B cell (primary cell): ENCODE data around the gene COL4A3. TPM values are rescaled to one million over a fixed set of nuclear protein-coding genes. Genes with fewer than 3 reads are reported as not detected.

Experiments used
- ATAC-seq: fragments of 200-7000 bp; cut with Tn5 transposase; one replicate; pipeline ENCODE4 v1.10.0; 2021; ENCODE audit warnings: low read depth, mild to moderate bottlenecking, moderate number of reproducible peaks, moderate library complexity
- CTCF ChIA-PET: fragments of 350-600 bp; sonication (Branson Sonifier 250); formaldehyde crosslinking; loops from one replicate; lab custom pipeline; 2021; ENCODE audit warnings: antibody characterized with exemption, inconsistent platforms; lab: Charles Lee
- POLR2A ChIA-PET: fragments of 350-600 bp; sonication (Branson Sonifier 250); formaldehyde crosslinking; loops from one replicate; lab custom pipeline; 2021; ENCODE audit warnings: antibody characterized with exemption; lab: Charles Lee
- DNase-seq: peaks from one replicate; pipeline ENCODE4 v3.0.0; 2013
- H2AFZ ChIP-seq: 2 replicates; pipeline ENCODE4 v1.6.1; 2012; ENCODE audit warnings: mild to moderate bottlenecking, low read depth, low read length; ENCODE audit not compliant: insufficient read depth, poor library complexity, severe bottlenecking
- H3K27ac ChIP-seq, 2 donors: 1 replicate in 1 of 2; 2 replicates in 1 of 2; pipeline ENCODE4 v1.5.1; 2012 to 2013; ENCODE audit warnings: low read length in 2 of 2, mild to moderate bottlenecking in 2 of 2, moderate library complexity in 1 of 2
- H3K27me3 ChIP-seq, 4 experiments: fragments of 200-600 bp in 1 of 4; sonication (generic) in 1 of 4; replicated peaks in 1 of 4; 1 replicate in 2 of 4; 2 replicates in 2 of 4; pipeline versions ENCODE4 v1.6.1 to v1.7.0; 2013 to 2016; ENCODE audit warnings: low read length in 3 of 4, mild to moderate bottlenecking in 2 of 4, mixed read lengths in 1 of 4, moderate library complexity in 1 of 4; ENCODE audit not compliant: insufficient read depth in 4 of 4, control insufficient read depth in 3 of 4; ENCODE audit errors: control extremely low read depth in 1 of 4
- H3K36me3 ChIP-seq, 2 experiments: replicated peaks in 1 of 2; 1 replicate in 1 of 2; 2 replicates in 1 of 2; pipeline versions ENCODE4 v1.6.1 to v1.7.1; 2013; ENCODE audit warnings: low read length in 1 of 2; ENCODE audit not compliant: insufficient read depth in 2 of 2, control insufficient read depth in 1 of 2; ENCODE audit errors: control extremely low read depth in 1 of 2, extremely low read depth in 1 of 2
- H3K4me1 ChIP-seq, 2 donors: fragments of 200-600 bp in 1 of 2; sonication (generic) in 1 of 2; 1 replicate in 1 of 2; 2 replicates in 1 of 2; pipeline versions ENCODE4 v1.5.1 to v1.6.1; 2013 to 2017; ENCODE audit warnings: low read length in 2 of 2; ENCODE audit not compliant: control insufficient read depth in 2 of 2, insufficient read depth in 2 of 2
- H3K4me2 ChIP-seq: replicated peaks from 2 replicates; pipeline ENCODE3; 2012; ENCODE audit warnings: mild to moderate bottlenecking, low read depth, low read length; ENCODE audit not compliant: poor library complexity, severe bottlenecking
- H3K4me3 ChIP-seq, 5 experiments: fragments of 200-600 bp in 1 of 5; sonication (generic) in 1 of 5; 1 replicate in 3 of 5; 2 replicates in 2 of 5; pipeline versions ENCODE4 v1.5.1 to v1.7.0; 2011 to 2016; ENCODE audit warnings: low read length in 4 of 5, mild to moderate bottlenecking in 4 of 5, low read depth in 2 of 5, control low read depth in 1 of 5, moderate library complexity in 1 of 5; ENCODE audit not compliant: insufficient read depth in 1 of 5; ENCODE audit errors: control extremely low read depth in 1 of 5, extremely low read depth in 1 of 5
- H3K79me2 ChIP-seq: fragments of 200-600 bp; sonication (generic); one replicate; pipeline ENCODE4 v1.6.0; 2016; ENCODE audit warnings: low read length; ENCODE audit not compliant: control insufficient read depth, insufficient read depth
- H3K9ac ChIP-seq: fragments of 200-600 bp; sonication (generic); 2 replicates; pipeline ENCODE4 v1.6.1; 2017; ENCODE audit warnings: mild to moderate bottlenecking, low read length, moderate library complexity
- H3K9me3 ChIP-seq, 3 donors: one replicate each; pipeline versions ENCODE4 v1.6.1 to v1.7.1; 2013; ENCODE audit warnings: low read length in 2 of 3; ENCODE audit not compliant: control insufficient read depth in 2 of 3, insufficient read depth in 1 of 3; ENCODE audit errors: control extremely low read depth in 1 of 3
- H4K20me1 ChIP-seq: 2 replicates; pipeline ENCODE4 v1.6.0; 2012; ENCODE audit warnings: mild to moderate bottlenecking, low read length; ENCODE audit not compliant: insufficient read depth, control insufficient read depth, poor library complexity, severe bottlenecking
- H3K27ac Mint-ChIP-seq: one replicate; pipeline ENCODE4 v1.8.0; 2021; ENCODE audit warnings: mixed read lengths
- H3K27me3 Mint-ChIP-seq: one replicate; pipeline ENCODE4 v1.8.0; 2021; ENCODE audit warnings: mixed read lengths
- H3K4me1 Mint-ChIP-seq: one replicate; pipeline ENCODE4 v1.8.0; 2021; ENCODE audit warnings: mixed read lengths
- H3K4me3 Mint-ChIP-seq: one replicate; pipeline ENCODE4 v1.8.0; 2021; ENCODE audit warnings: mixed read lengths
- H3K9me3 Mint-ChIP-seq: one replicate; pipeline ENCODE4 v1.8.0; 2022; ENCODE audit warnings: mixed read lengths; ENCODE audit not compliant: insufficient read depth
- CTCF ChIP-seq: fragments of 200-600 bp; IDR thresholded peaks from one replicate; pipeline ENCODE4 v1.8.0; 2022; ENCODE audit warnings: antibody characterized with exemption, mild to moderate bottlenecking
- EZH2 ChIP-seq: IDR thresholded peaks from 2 replicates; pipeline ENCODE4 v1.6.1; 2012; ENCODE audit warnings: borderline replicate concordance, low read depth, mild to moderate bottlenecking, moderate library complexity, low read length; ENCODE audit not compliant: insufficient read depth, poor library complexity, severe bottlenecking
- WGBS: methylation state at CpG from one replicate; pipeline ENCODE4 v1.1.5; 2013; ENCODE audit warnings: missing lambda C conversion rate; ENCODE audit not compliant: insufficient coverage; 5-methylcytosine and 5-hydroxymethylcytosine counted together
- intact Hi-C: fragments of 100-400 bp; cut with micrococcal nuclease; formaldehyde crosslinking; loops from one replicate; pipeline ENCODE4 v1.10.0; 2022
- polyA plus RNA-seq: library from polyadenylated mRNA; depleted of rRNA; stranded (reverse); fragments of >200 nt; gene quantifications from 2 replicates; pipeline ENCODE4 v1.2.3, GENCODE V29; 2012
- total RNA-seq, 2 donors: library from RNA; stranded (reverse); fragments of 120-200 nt in 1 of 2; gene quantifications; 1 replicate in 1 of 2; 2 replicates in 1 of 2; pipeline versions ENCODE4 v1.2.3 to v1.2.4, GENCODE V29; 2013 to 2022

Gene COL4A3
- total and polyA plus RNA-seq, 2 donors (not counting 1 experiment from before 2014, with no cell fraction given) = 33.4 to 45.9 TPM

DNA sequence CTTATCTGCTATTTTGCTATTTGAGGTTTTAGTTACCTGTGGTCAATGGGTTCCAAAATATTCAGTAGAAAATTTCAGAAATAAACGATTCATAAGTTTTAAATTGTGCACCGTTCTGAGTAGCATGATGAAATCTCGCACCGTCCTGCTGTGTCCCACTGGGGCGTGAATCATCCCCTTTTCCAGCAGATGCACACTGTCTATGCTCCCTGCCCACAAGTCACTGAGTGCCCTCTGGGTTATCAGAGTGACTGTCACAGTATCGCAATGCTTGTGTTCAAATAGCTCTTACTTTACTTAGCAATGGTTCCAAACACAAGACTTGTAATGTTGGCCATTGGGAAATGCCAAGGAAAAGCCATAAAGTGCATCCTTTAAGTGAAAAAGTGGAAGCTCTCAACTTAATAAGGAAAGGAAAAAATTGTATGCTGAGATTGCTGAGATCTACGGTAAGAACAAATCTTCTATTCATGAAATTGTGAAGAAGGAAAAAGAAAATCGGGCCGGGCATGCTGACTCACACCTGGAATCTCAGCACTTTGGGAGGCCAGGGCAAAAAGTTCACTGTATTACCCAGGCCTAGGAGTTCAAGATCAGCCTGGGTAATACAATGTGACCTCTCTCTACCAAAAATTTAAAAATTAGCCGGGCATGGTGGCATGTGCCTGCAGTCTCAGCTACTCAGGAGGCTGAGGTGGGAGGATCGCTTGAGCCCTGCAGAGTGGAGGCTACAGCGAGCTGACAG, 13.3 kb downstream of the COL4A3 start:
- WGBS = 98% methylated on average over 9 of the region's 12 CpGs

More for the DNA sequence above, 13.3 kb downstream of the COL4A3 start:
- Histone ChIP-seq H3K4me3 (no peak overlapping the region), H3K36me3 (no peaks in the 10 kb centered on the region), H3K27ac (no peak overlapping the region), H3K9ac (no peak overlapping the region), H3K79me2 (no peaks in the 10 kb centered on the region), H2AFZ (no peak overlapping the region), H3K4me2 (no peak overlapping the region), H3K9me3 (peaks cover 0 to 3% (median 0%) of the 10 kb centered on the region in 3 donors), H3K27me3 (no peaks in the 10 kb centered on the region), H3K4me1 (no peaks in the 10 kb centered on the region), H4K20me1 (no peaks in the 10 kb centered on the region)
- DNase-seq (no peak), ATAC-seq (no peak)
- H3K4me3 Mint-ChIP-seq = no peak overlapping the region
- POLR2A ChIA-PET = no interaction called here
- TF ChIP-seq CTCF (no peak), EZH2 (no peak)
- no peaks in the 10 kb centered on the region for H3K4me1 Mint-ChIP-seq
- H3K9me3 Mint-ChIP-seq = no peaks in the 10 kb centered on the region
- CTCF ChIA-PET = no interaction called here
- intact Hi-C loops = no loop called here
- H3K27ac Mint-ChIP-seq = no peak overlapping the region
- H3K27me3 Mint-ChIP-seq = no peaks in the 10 kb centered on the region
